A673 (cell line): Measurements from ENCODE around the gene TCF12.

Experiments used
- CTCF ChIP-seq: fragments of 300-800, 200-600 bp; sonication (generic); conservative IDR thresholded peaks from 2 replicates; pipeline ENCODE4 v1.5.1; 2017; ENCODE audit warnings: low read depth, mild to moderate bottlenecking, antibody characterized with exemption, low read length, moderate library complexity, mixed read lengths
- EZH2 ChIP-seq: fragments of 200-600 bp; sonication (generic); IDR thresholded peaks from 2 replicates; pipeline ENCODE4 v1.6.1; 2017; ENCODE audit warnings: borderline replicate concordance, low read depth, mild to moderate bottlenecking, mixed read lengths, antibody characterized with exemption, low read length; ENCODE audit not compliant: poor library complexity, severe bottlenecking

GRCh38 chr15:56887782-56888438, 30.5 kb upstream of the TCF12 start:
- TF ChIP-seq EZH2: no peak
- TF ChIP-seq CTCF: no peak
